ENCODE measurements around the gene KXD1.

KXD1 gene

DNA sequence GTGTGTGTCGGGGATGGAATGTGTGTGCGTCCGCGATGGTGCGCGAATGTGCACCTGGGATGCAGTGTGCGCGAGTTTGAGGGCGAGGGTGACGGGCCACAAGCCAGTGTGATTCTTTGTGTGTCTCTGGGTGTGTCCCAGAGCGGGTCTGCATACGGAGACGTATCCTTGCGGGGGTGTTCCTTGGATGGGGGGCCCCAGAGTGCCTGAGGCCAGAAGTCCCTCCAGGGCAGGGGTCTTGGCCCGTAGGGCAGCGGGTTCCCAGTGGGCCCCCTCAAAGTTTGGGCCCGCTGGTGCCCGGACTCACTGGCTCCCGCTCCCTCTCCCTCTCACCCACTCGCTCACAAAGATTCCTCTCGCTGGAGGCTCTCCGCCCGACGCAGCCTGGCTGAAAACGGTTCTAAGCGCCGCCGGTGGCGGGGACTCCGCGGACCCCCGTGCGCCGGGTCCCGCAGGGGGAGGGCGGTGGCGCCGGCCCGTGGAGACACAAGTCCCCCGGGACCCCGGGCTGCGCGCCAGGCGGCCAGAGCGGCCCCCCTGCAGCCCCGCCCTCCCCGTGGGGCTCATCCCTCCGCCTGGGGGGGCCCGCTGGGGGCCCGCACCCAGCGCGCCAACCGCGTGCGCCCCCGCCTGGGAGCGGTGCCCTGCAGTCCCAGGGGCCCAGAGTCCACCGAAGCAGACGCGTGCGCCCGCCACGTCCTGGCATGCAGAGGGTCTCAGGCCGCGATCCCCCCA is 48.0 kb downstream of the KXD1 start:
- no peak overlapping the region for H3K4ac ChIP-seq (ENCODE audit: low read depth, low read length)
- WGBS (ENCODE audit: extremely low coverage, insufficient coverage, insufficient read length): no CpG with 5 or more reads among the region's 65 CpGs
- H4K91ac ChIP-seq (ENCODE audit: low read depth, low read length): no peak overlapping the region
- H2AFZ ChIP-seq (ENCODE audit: insufficient read depth, low read length, poor library complexity): no peak overlapping the region
- no peak overlapping the region for H3K27ac ChIP-seq (ENCODE audit: low read depth, low read length)
- H4K12ac ChIP-seq (ENCODE audit: low read depth, low read length): no peak overlapping the region
- no peak overlapping the region for H2BK120ac ChIP-seq (ENCODE audit: insufficient read depth, low read length, poor library complexity)
- no peak overlapping the region for H3K23ac ChIP-seq (ENCODE audit: low read length)
- H2AK5ac ChIP-seq (ENCODE audit: low read length): no peak overlapping the region
- H3K4me3 ChIP-seq (ENCODE audit: low read depth, low read length): no peak overlapping the region
- no peak overlapping the region for H4K8ac ChIP-seq (ENCODE audit: low read depth, low read length)
- no peak overlapping the region for H2BK12ac ChIP-seq (ENCODE audit: low read length)
- no peak overlapping the region for H3K4me2 ChIP-seq (ENCODE audit: low read length)
- no peak overlapping the region for H2BK5ac ChIP-seq (ENCODE audit: low read depth, low read length, poor library complexity)
- no peaks in the 10 kb centered on the region for H3K9me3 ChIP-seq (ENCODE audit: insufficient read depth, low read depth, low read length)
- H3K18ac ChIP-seq (ENCODE audit: low read length): no peak overlapping the region
- no peaks in the 10 kb centered on the region for H3K79me2 ChIP-seq (ENCODE audit: control insufficient read depth, insufficient read depth, low read length, poor library complexity)
- H3K9ac ChIP-seq (ENCODE audit: low read length): no peak overlapping the region
- no peak for DNase-seq
- H3K14ac ChIP-seq (ENCODE audit: low read length): no peak overlapping the region
- H3K27me3 ChIP-seq (ENCODE audit: insufficient read depth, low read length): peaks cover 73% of the 10 kb centered on the region
- H3K4me1 ChIP-seq (ENCODE audit: control insufficient read depth in 1 of 2, insufficient read depth in 2 of 2, low read length in 2 of 2): peaks cover 5 to 9% of the 10 kb centered on the region in 2 experiments
- H3K79me1 ChIP-seq (ENCODE audit: low read length): peaks cover 3% of the 10 kb centered on the region
- H3K36me3 ChIP-seq (ENCODE audit: control insufficient read depth in 1 of 2, insufficient read depth in 2 of 2, low read length in 2 of 2): no peaks in the 10 kb centered on the region

GRCh38 chr19:18606281-18607225 is 48.9 kb downstream of the KXD1 start, which contains the start of gene CRLF1:
Gene CRLF1, minus strand, starts transcription at chr19:18606799. Its CDS starts 143 bp downstream, at chr19:18606656.
- Histone ChIP-seq H3K79me2 (ENCODE audit: control insufficient read depth, insufficient read depth, low read length, poor library complexity) (no peaks in the 10 kb centered on the region), H3K27ac (ENCODE audit: low read depth, low read length) (no peak within 1 kb of the TSS), H3K4ac (ENCODE audit: low read depth, low read length) (no peak within 1 kb of the TSS), H3K36me3 (ENCODE audit: control insufficient read depth in 1 of 2, insufficient read depth in 2 of 2, low read length in 2 of 2) (no peaks in the 10 kb centered on the region), H3K4me3 (ENCODE audit: low read depth, low read length) (no peak within 1 kb of the TSS), H3K23ac (ENCODE audit: low read length) (no peak within 1 kb of the TSS), H3K79me1 (ENCODE audit: low read length) (peaks cover 3% of the 10 kb centered on the region), H2BK12ac (ENCODE audit: low read length) (no peak within 1 kb of the TSS), H3K9ac (ENCODE audit: low read length) (no peak within 1 kb of the TSS), H4K91ac (ENCODE audit: low read depth, low read length) (no peak within 1 kb of the TSS), H2BK5ac (ENCODE audit: low read depth, low read length, poor library complexity) (no peak within 1 kb of the TSS), H2AFZ (ENCODE audit: insufficient read depth, low read length, poor library complexity) (no peak within 1 kb of the TSS), H3K27me3 (ENCODE audit: insufficient read depth, low read length) (peaks cover 79% of the 10 kb centered on the region), H3K4me1 (ENCODE audit: control insufficient read depth in 1 of 2, insufficient read depth in 2 of 2, low read length in 2 of 2) (peaks cover 12 to 15% of the 10 kb centered on the region in 2 experiments), H2AK5ac (ENCODE audit: low read length) (no peak within 1 kb of the TSS), H3K18ac (ENCODE audit: low read length) (no peak within 1 kb of the TSS), H4K12ac (ENCODE audit: low read depth, low read length) (no peak within 1 kb of the TSS), H3K9me3 (ENCODE audit: insufficient read depth, low read depth, low read length) (no peaks in the 10 kb centered on the region), H3K14ac (ENCODE audit: low read length) (no peak within 1 kb of the TSS), H2BK120ac (ENCODE audit: insufficient read depth, low read length, poor library complexity) (no peak within 1 kb of the TSS), H4K8ac (ENCODE audit: low read depth, low read length) (no peak within 1 kb of the TSS), H3K4me2 (ENCODE audit: low read length) (peak within 1 kb of the TSS; percentile 36)
- no CpG with 5 or more reads among the region's 116 CpGs for WGBS (ENCODE audit: extremely low coverage, insufficient coverage, insufficient read length)
- DNase-seq: no peak

DNA sequence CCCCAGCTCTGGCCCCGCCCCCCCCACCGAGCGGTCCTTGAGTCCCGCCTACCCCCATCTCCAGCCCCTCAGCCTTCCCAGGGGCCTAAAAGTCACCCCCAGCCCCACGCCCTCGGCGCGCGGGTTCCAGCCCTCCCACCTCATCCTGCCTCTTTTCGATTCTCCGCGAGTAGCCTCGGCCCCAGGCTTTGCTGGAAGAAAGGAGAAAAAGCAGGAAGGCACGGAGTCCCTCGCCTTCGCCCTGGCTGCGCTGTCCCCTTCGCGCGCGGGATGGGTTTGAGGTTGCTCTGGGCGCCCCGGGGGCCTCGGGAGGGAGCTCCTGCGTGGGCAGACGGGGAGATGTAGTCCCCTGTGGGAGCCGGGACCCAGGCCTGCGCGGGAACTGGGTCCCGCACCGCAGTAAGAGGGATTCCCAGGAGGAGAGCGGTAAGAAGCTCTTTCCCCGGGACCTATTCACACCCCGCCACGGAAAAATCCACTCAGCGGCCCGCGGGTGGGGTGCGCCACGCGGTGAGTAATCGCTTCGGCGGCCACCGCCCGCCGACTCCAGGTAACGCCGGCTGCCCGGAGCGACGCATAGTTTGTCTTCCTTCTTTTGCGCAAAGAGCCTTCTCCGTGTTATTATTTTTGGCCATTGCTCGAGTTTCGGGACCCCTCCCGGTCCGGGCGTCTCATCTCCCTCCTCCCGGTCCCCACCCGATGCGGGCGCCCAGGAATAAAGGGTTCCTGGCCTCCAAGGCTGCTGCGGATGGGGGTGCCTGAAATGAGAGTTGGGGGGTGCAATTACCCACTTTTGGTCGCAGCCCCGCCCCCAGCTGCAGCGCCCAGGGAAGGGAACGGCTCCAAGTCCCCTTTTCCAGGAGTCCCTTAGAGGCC is 49.8 kb downstream of the KXD1 start:
- no peak overlapping the region for H3K14ac ChIP-seq (ENCODE audit: low read length)
- no peak overlapping the region for H2BK12ac ChIP-seq (ENCODE audit: low read length)
- H3K4me3 ChIP-seq (ENCODE audit: low read depth, low read length): no peak overlapping the region
- no peak overlapping the region for H2AK5ac ChIP-seq (ENCODE audit: low read length)
- no CpG with 5 or more reads among the region's 68 CpGs for WGBS (ENCODE audit: extremely low coverage, insufficient coverage, insufficient read length)
- peaks cover 3% of the 10 kb centered on the region for H3K79me1 ChIP-seq (ENCODE audit: low read length)
- peak in 1 of 2 donors; percentile 32 for DNase-seq
- H3K18ac ChIP-seq (ENCODE audit: low read length): no peak overlapping the region
- no peak overlapping the region for H3K27ac ChIP-seq (ENCODE audit: low read depth, low read length)
- no peak overlapping the region for H3K9ac ChIP-seq (ENCODE audit: low read length)
- H4K91ac ChIP-seq (ENCODE audit: low read depth, low read length): no peak overlapping the region
- no peak overlapping the region for H2BK120ac ChIP-seq (ENCODE audit: insufficient read depth, low read length, poor library complexity)
- no peak overlapping the region for H2BK5ac ChIP-seq (ENCODE audit: low read depth, low read length, poor library complexity)
- H3K4ac ChIP-seq (ENCODE audit: low read depth, low read length): no peak overlapping the region
- no peaks in the 10 kb centered on the region for H3K9me3 ChIP-seq (ENCODE audit: insufficient read depth, low read depth, low read length)
- no peak overlapping the region for H3K23ac ChIP-seq (ENCODE audit: low read length)
- H3K4me2 ChIP-seq (ENCODE audit: low read length): no peak overlapping the region
- no peak overlapping the region for H4K12ac ChIP-seq (ENCODE audit: low read depth, low read length)
- H3K4me1 ChIP-seq (ENCODE audit: control insufficient read depth in 1 of 2, insufficient read depth in 2 of 2, low read length in 2 of 2): peaks cover 15% of the 10 kb centered on the region in 2 experiments
- H3K27me3 ChIP-seq (ENCODE audit: insufficient read depth, low read length): peaks cover 88% of the 10 kb centered on the region
- no peaks in the 10 kb centered on the region for H3K36me3 ChIP-seq (ENCODE audit: control insufficient read depth in 1 of 2, insufficient read depth in 2 of 2, low read length in 2 of 2)
- no peak overlapping the region for H4K8ac ChIP-seq (ENCODE audit: low read depth, low read length)
- H3K79me2 ChIP-seq (ENCODE audit: control insufficient read depth, insufficient read depth, low read length, poor library complexity): no peaks in the 10 kb centered on the region
- H2AFZ ChIP-seq (ENCODE audit: insufficient read depth, low read length, poor library complexity): no peak overlapping the region

All from trophoblast cell (in vitro differentiated cells and primary cell).